Right atrium auricular region (tissue), 2 donors: ENCODE measurements around the gene STOX1. TPM values are rescaled to one million over a fixed set of nuclear protein-coding genes. Genes with fewer than 3 reads are reported as not detected.
"Not testable (repeated sequence)": the region's sequence is repeated elsewhere in the genome, so short reads cannot be mapped to it uniquely, and the experiment has no call there.

ENCODE experiments used
- DNase-seq: peaks from one replicate; pipeline ENCODE4 v3.0.0-alpha.2; 2019; ENCODE audit warnings: low spot score
- H3K27ac ChIP-seq, 2 donors: fragments of 200-600 bp; sonication (generic); 1 replicate in 1 of 2; 2 replicates in 1 of 2; pipeline ENCODE4 v1.5.1; 2016 to 2019
- H3K27me3 ChIP-seq, 2 donors: fragments of 200-600 bp; sonication (generic); one replicate each; pipeline versions ENCODE4 v1.5.1 to v1.6.0; 2017 to 2019
- H3K36me3 ChIP-seq: fragments of 200-600 bp; sonication (generic); one replicate; pipeline ENCODE4 v1.5.1; 2016
- H3K4me1 ChIP-seq, 2 donors: fragments of 200-600 bp; sonication (generic); one replicate each; pipeline versions ENCODE4 v1.5.1 to v1.6.0; 2017 to 2019
- H3K4me3 ChIP-seq, 2 donors: fragments of 200-600 bp; sonication (generic); 1 replicate in 1 of 2; 2 replicates in 1 of 2; pipeline ENCODE4 v1.5.1; 2017 to 2019; ENCODE audit warnings: mild to moderate bottlenecking in 1 of 2, moderate library complexity in 1 of 2
- H3K9me3 ChIP-seq, 2 donors: fragments of 200-600 bp; sonication (generic); one replicate each; pipeline ENCODE4 v1.5.1; 2019
- total RNA-seq, 2 donors: library from RNA; depleted of rRNA; stranded (reverse); fragments of >200 nt; gene quantifications; one replicate each; pipeline ENCODE4 v1.1.0, GENCODE V29; 2016
- TF ChIP-seq, protein P1 (sequence below), 2 donors: fragments of 200-600 bp; sonication (generic); IDR thresholded peaks; one replicate each; pipeline ENCODE4 v1.5.1; 2019; ENCODE audit warnings: antibody characterized with exemption in 2 of 2

STOX1 gene
- total RNA-seq, 2 donors from 2014 or later, result 0.26 to 0.47 TPM

DNA sequence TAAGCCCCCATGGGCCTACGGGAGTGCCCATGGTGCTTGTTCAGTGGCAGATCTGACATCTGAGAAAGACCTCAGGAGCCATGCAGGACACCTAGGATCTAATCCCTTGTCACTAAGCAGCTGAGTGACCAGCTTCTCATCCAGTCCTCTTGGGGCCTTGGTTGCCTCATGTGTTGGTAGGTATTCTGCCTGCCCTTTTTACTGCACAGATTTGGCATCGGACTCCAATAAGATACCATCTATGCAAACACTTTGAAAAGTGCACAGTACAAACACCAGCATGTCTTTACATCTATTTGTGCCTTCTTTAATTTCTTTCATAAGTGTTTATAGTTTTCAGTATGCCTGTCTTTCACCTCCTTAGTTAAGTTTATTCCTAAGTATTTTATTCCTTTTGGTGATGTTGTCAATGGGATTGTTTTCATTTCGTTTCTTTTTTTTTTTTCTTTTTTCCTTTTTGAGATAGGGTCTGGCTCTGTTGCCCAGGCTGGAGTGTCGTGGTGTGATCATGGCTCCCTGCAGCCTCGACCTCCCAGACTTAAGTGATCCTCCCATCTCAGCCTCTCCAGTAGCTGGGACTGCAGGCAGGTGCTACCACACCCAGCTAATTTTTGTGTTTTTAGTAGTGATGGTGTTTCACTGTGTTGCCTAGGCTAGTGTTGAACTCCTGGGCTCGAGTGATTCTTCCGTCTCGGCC, 10.4 kb downstream of the STOX1 start:
- Histone ChIP-seq H3K9me3 (no peaks in the 10 kb centered on the region), H3K27me3 (no peaks in the 10 kb centered on the region), H3K4me1 (no peaks in the 10 kb centered on the region), H3K27ac (no peak overlapping the region), H3K4me3 (no peak overlapping the region), H3K36me3 (no peaks in the 10 kb centered on the region)
- TF ChIP-seq, protein P1, sequence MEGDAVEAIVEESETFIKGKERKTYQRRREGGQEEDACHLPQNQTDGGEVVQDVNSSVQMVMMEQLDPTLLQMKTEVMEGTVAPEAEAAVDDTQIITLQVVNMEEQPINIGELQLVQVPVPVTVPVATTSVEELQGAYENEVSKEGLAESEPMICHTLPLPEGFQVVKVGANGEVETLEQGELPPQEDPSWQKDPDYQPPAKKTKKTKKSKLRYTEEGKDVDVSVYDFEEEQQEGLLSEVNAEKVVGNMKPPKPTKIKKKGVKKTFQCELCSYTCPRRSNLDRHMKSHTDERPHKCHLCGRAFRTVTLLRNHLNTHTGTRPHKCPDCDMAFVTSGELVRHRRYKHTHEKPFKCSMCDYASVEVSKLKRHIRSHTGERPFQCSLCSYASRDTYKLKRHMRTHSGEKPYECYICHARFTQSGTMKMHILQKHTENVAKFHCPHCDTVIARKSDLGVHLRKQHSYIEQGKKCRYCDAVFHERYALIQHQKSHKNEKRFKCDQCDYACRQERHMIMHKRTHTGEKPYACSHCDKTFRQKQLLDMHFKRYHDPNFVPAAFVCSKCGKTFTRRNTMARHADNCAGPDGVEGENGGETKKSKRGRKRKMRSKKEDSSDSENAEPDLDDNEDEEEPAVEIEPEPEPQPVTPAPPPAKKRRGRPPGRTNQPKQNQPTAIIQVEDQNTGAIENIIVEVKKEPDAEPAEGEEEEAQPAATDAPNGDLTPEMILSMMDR (IDR thresholded peaks at IDR 0.05), result no peak
- DNase-seq, result no peak

DNA sequence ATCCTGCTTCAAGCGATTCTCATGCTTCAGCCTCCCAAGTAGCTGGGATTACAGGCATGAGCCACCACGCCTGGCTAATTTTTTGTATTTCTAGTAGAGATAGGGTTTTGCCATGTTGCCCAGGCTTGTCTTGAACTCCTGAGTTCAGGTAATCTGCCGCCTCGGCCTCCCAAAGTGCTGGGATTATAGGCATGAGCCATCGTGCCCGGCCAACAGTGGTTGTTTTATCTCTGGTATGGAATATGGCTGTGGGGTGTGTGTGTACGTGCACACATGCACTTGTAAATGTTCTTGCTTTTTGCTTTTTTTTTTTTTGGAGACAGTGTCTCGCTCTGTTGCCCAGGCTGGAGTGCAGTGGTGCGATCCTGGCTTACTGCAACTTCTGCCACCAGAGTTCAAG, 13.3 kb downstream of the STOX1 start:
- not testable (repeated sequence) for DNase-seq, H3K27ac ChIP-seq, H3K4me3 ChIP-seq, H3K27me3 ChIP-seq, H3K36me3 ChIP-seq, H3K9me3 ChIP-seq, H3K4me1 ChIP-seq

DNA sequence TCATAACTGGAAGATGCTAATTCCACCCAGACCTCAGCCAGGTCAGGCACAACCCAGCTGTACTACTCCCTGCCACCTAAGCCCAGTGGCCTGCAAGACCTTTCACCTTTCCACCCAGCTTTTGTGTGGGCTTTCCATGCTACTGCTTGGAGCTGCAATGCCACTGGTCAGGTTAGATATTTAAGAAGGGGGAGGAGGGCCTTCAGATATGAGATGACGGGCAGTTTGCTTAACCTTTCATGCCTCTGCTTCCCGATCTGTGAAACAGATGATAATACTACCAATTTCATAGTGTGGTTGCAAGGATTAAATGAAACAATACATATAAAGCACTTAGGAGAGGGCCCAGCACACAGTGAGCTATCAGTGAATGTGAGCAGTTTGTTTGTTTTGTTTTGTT, 20.9 kb downstream of the STOX1 start:
- Histone ChIP-seq H3K27ac (no peak overlapping the region), H3K27me3 (no peaks in the 10 kb centered on the region), H3K36me3 (no peaks in the 10 kb centered on the region), H3K4me1 (no peaks in the 10 kb centered on the region), H3K9me3 (no peaks in the 10 kb centered on the region), H3K4me3 (no peak overlapping the region)
- TF ChIP-seq, protein P1 (IDR thresholded peaks at IDR 0.05), result no peak
- DNase-seq, result no peak

DNA sequence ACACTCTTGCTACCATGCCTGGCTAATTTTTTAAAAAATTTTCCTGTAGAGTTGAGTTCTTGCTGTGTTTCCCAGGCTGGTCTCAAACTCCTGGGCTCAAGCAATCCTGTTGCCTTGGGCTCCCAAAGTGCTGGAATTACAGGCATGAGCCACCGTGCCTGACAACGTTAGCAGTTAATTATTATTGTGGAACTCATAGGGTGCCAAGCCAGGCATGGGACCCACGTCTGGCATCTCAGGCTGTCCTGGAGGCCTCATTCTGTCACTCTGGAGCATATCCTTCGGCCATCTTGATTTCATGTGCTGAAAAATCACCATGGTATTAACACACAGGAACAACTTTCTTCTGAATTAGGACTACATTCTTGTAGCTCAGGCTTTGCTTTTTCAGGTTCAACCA, 21.5 kb downstream of the STOX1 start:
- H3K9me3 ChIP-seq, result no peaks in the 10 kb centered on the region
- H3K4me1 ChIP-seq, result no peaks in the 10 kb centered on the region
- H3K36me3 ChIP-seq, result no peaks in the 10 kb centered on the region
- H3K27ac ChIP-seq, result no peak overlapping the region
- no peaks in the 10 kb centered on the region for H3K27me3 ChIP-seq
- TF ChIP-seq, protein P1 (IDR thresholded peaks at IDR 0.05), result no peak
- H3K4me3 ChIP-seq, result no peak overlapping the region
- DNase-seq, result no peak

DNA sequence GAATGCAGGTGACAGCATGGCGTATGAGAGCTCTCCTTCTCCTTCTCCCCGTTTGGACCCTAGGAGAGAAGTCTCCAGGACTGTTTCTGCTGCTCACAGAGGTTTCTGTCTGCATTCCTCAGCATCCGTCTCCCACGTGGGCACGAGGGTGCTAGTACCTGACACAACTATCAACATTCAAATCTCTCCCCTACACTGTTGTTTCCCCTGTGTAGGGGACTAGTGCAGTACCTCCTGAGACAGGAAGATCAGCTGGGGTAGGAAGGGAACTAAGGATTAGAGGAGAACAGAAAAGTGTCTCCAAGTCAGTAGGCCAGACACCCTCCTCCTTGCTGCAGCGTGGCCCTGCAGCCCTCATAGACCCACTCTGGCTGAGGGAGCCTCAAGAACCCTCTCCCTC, 29.0 kb downstream of the STOX1 start:
- H3K4me3 ChIP-seq, result no peak overlapping the region

DNA sequence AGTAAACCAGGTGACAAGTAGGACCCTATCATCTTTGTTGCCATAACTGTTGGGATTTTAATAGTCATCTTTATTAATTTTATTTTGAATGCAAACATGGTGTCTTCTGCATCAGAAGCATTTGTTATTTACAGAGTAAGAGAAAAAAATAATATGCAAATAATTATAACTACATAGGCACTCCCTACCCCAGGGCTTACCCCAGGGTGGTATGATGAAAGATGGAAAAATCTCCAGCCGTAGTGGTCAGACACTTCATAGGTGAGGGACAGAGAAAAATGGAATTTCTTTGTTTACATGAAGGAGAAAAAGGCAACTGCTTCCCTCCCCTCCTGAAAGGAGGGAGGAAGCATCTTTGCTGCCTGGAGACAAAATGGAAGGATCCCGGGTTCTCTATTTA, 29.7 kb downstream of the STOX1 start:
- no peak for DNase-seq
- Histone ChIP-seq H3K27ac (no peak overlapping the region), H3K9me3 (peaks cover 0 to 13% of the 10 kb centered on the region in 2 donors), H3K27me3 (no peaks in the 10 kb centered on the region), H3K4me3 (no peak overlapping the region), H3K36me3 (no peaks in the 10 kb centered on the region), H3K4me1 (no peaks in the 10 kb centered on the region)
- TF ChIP-seq, protein P1 (IDR thresholded peaks at IDR 0.05), result no peak

More for the DNA sequence above, 29.0 kb downstream of the STOX1 start:
- no peak for DNase-seq
- H3K36me3 ChIP-seq, result no peaks in the 10 kb centered on the region
- no peak overlapping the region for H3K27ac ChIP-seq
- H3K9me3 ChIP-seq, result peaks cover 0 to 9% of the 10 kb centered on the region in 2 donors
- H3K4me1 ChIP-seq, result no peaks in the 10 kb centered on the region
- no peaks in the 10 kb centered on the region for H3K27me3 ChIP-seq
- TF ChIP-seq, protein P1 (IDR thresholded peaks at IDR 0.05), result no peak
